Measurements from ENCODE around the gene KIAA1549. TPM values are rescaled to one million over a fixed set of nuclear protein-coding genes. Genes with fewer than 3 reads are reported as not detected.

The KIAA1549 gene
- total RNA-seq, 1 donor = 3.3 TPM

- no peak for TF ChIP-seq CTCF (IDR thresholded peaks at IDR 0.05; ENCODE audit: extremely low read depth, low read depth, low read length)
- Histone ChIP-seq H4K20me1 (ENCODE audit: insufficient read depth, low read length) (no peaks in the 10 kb centered on the region), H3K27ac (ENCODE audit: low read depth, low read length) (no peak overlapping the region), H2AFZ (ENCODE audit: low read length) (no peak overlapping the region), H3K9me3 (ENCODE audit: low read depth, low read length) (no peaks in the 10 kb centered on the region), H3K36me3 (ENCODE audit: insufficient read depth, low read length) (no peaks in the 10 kb centered on the region), H3K4me3 (ENCODE audit: insufficient read depth, low read length) (no peak overlapping the region), H3K4me1 (ENCODE audit: insufficient read depth, low read length) (no peaks in the 10 kb centered on the region), H3K27me3 (ENCODE audit: insufficient read depth, low read length) (no peaks in the 10 kb centered on the region), H3K4me2 (ENCODE audit: insufficient read depth, low read length) (no peak overlapping the region), H3K79me2 (ENCODE audit: insufficient read depth, low read length) (no peaks in the 10 kb centered on the region)
- DNase-seq (ENCODE audit: insufficient read length, low spot score, missing footprints) = no peak
Measured at GRCh38 chr7:138854115-138854645, 127.0 kb downstream of the KIAA1549 start.

- no peaks in the 10 kb centered on the region for H3K36me3 ChIP-seq (ENCODE audit: insufficient read depth, low read length)
- no peak for TF ChIP-seq CTCF (IDR thresholded peaks at IDR 0.05; ENCODE audit: extremely low read depth, low read depth, low read length)
Measured at GRCh38 chr7:138853448-138853847, 127.7 kb downstream of the KIAA1549 start.

GRCh38 chr7:138852469-138852868 is 128.7 kb downstream of the KIAA1549 start:
- no peaks in the 10 kb centered on the region for H3K36me3 ChIP-seq (ENCODE audit: insufficient read depth, low read length)
- H3K27ac ChIP-seq (ENCODE audit: low read depth, low read length) = no peak overlapping the region
- H3K79me2 ChIP-seq (ENCODE audit: insufficient read depth, low read length) = no peaks in the 10 kb centered on the region
- H3K27me3 ChIP-seq (ENCODE audit: insufficient read depth, low read length) = no peaks in the 10 kb centered on the region
- no peak overlapping the region for H3K4me2 ChIP-seq (ENCODE audit: insufficient read depth, low read length)
- H4K20me1 ChIP-seq (ENCODE audit: insufficient read depth, low read length) = no peaks in the 10 kb centered on the region
- no peak for TF ChIP-seq CTCF (IDR thresholded peaks at IDR 0.05; ENCODE audit: extremely low read depth, low read depth, low read length)
- no peak overlapping the region for H3K4me3 ChIP-seq (ENCODE audit: insufficient read depth, low read length)
- no peak overlapping the region for H2AFZ ChIP-seq (ENCODE audit: low read length)
- no peaks in the 10 kb centered on the region for H3K4me1 ChIP-seq (ENCODE audit: insufficient read depth, low read length)
- DNase-seq (ENCODE audit: insufficient read length, low spot score, missing footprints) = no peak
- H3K9me3 ChIP-seq (ENCODE audit: low read depth, low read length) = no peaks in the 10 kb centered on the region

More at GRCh38 chr7:138853448-138853847, 127.7 kb downstream of the KIAA1549 start:
- Histone ChIP-seq H4K20me1 (ENCODE audit: insufficient read depth, low read length) (no peaks in the 10 kb centered on the region), H3K4me3 (ENCODE audit: insufficient read depth, low read length) (no peak overlapping the region), H2AFZ (ENCODE audit: low read length) (no peak overlapping the region), H3K9me3 (ENCODE audit: low read depth, low read length) (no peaks in the 10 kb centered on the region), H3K4me2 (ENCODE audit: insufficient read depth, low read length) (no peak overlapping the region), H3K27me3 (ENCODE audit: insufficient read depth, low read length) (no peaks in the 10 kb centered on the region), H3K79me2 (ENCODE audit: insufficient read depth, low read length) (no peaks in the 10 kb centered on the region), H3K4me1 (ENCODE audit: insufficient read depth, low read length) (no peaks in the 10 kb centered on the region), H3K27ac (ENCODE audit: low read depth, low read length) (no peak overlapping the region)
- DNase-seq (ENCODE audit: insufficient read length, low spot score, missing footprints) = no peak

- Histone ChIP-seq H4K20me1 (ENCODE audit: insufficient read depth, low read length) (no peaks in the 10 kb centered on the region), H3K79me2 (ENCODE audit: insufficient read depth, low read length) (no peaks in the 10 kb centered on the region), H3K4me2 (ENCODE audit: insufficient read depth, low read length) (no peak overlapping the region), H3K36me3 (ENCODE audit: insufficient read depth, low read length) (no peaks in the 10 kb centered on the region), H3K27ac (ENCODE audit: low read depth, low read length) (no peak overlapping the region), H3K9me3 (ENCODE audit: low read depth, low read length) (no peaks in the 10 kb centered on the region), H3K27me3 (ENCODE audit: insufficient read depth, low read length) (no peaks in the 10 kb centered on the region), H2AFZ (ENCODE audit: low read length) (no peak overlapping the region), H3K4me3 (ENCODE audit: insufficient read depth, low read length) (no peak overlapping the region), H3K4me1 (ENCODE audit: insufficient read depth, low read length) (no peaks in the 10 kb centered on the region)
- TF ChIP-seq CTCF (IDR thresholded peaks at IDR 0.05; ENCODE audit: extremely low read depth, low read depth, low read length) = no peak
- DNase-seq (ENCODE audit: insufficient read length, low spot score, missing footprints) = no peak
Measured at GRCh38 chr7:138849701-138850100, 131.5 kb downstream of the KIAA1549 start.

Data from osteoblast (primary cell).